Nephron (organoid): ENCODE results near the gene PHACTR1.
A peak's percentile ranks its signal among the peaks of the same experiment; 100 is the strongest.

ENCODE experiments used
- H3K27ac Mint-ChIP-seq, 3 experiments: 2 replicates each; pipeline ENCODE4 v1.8.0; 2020; ENCODE audit warnings: mixed read lengths in 3 of 3, mild to moderate bottlenecking in 2 of 3, moderate library complexity in 1 of 3
- H3K27me3 Mint-ChIP-seq: 2 replicates; pipeline ENCODE4 v1.8.0; 2021; ENCODE audit warnings: low read depth, mild to moderate bottlenecking, moderate library complexity, mixed read lengths
- H3K36me3 Mint-ChIP-seq: 2 replicates; pipeline ENCODE4 v1.8.0; 2020; ENCODE audit warnings: low read depth, mixed read lengths
- H3K4me1 Mint-ChIP-seq: 2 replicates; pipeline ENCODE4 v1.8.0; 2020; ENCODE audit warnings: mixed read lengths
- H3K4me3 Mint-ChIP-seq, 3 experiments: 2 replicates each; pipeline ENCODE4 v1.8.0; 2020; ENCODE audit warnings: mild to moderate bottlenecking in 3 of 3, mixed read lengths in 3 of 3, moderate library complexity in 2 of 3
- H3K9me3 Mint-ChIP-seq: 2 replicates; pipeline ENCODE4 v1.8.0; 2020; ENCODE audit warnings: mixed read lengths
- TF ChIP-seq, protein P1 (sequence below), 3 experiments: fragments of 200-600 bp; sonication (generic); IDR thresholded peaks; one replicate each; pipeline ENCODE4 v1.5.0; 2021; ENCODE audit warnings: antibody characterized with exemption in 3 of 3; ENCODE audit not compliant: unreplicated experiment in 3 of 3

The PHACTR1 gene

DNA sequence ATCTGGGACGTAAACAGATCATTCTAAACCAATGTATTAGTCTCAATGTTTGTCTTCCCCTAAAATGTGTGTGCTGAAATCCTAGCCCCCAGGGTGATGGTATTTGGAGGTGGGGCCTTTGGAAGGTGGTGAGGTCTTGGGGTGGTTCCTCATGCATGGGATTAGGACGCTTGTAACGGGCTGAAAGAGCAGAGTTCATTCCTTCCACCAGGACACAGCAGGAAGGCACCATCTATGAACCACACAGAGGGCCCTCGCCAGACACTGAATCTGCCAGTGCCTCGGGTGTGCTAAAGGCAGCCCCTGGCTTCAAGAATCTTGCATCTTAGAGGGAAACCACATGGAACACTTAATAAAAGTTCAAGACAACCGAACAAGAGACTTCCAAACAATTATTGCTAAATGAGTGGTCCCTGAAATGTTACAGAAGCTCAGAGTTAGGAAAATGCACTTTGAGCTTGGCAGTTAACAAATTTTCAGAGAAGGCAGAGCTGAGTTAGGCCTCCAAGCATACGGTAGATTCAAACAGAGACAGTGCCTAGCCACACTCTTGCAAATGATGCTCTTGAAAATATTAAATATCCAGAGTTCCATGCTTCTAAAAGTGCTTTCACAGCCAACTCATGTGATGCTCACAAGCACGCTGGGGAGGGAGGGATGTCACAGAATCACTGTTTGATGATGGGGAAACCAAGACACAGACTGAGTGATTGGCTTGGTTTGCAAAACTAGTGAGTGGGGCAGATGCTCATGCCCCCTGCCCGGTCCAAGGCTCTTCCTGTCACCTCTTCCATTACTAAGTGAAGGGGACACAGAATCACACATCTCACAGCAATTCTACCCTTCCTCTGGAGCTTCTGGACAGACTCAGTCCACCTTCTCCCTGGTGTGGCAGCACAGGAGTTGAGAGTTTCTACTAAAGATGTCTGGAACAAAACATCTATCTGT lies 584.4 kb downstream of the PHACTR1 start:
- Mint-ChIP-seq H3K27ac (no peak overlapping the region), H3K36me3 (peaks cover 83% of the 10 kb centered on the region), H3K4me1 (peaks cover 24% of the 10 kb centered on the region), H3K4me3 (no peak overlapping the region), H3K9me3 (no peaks in the 10 kb centered on the region), H3K27me3 (no peaks in the 10 kb centered on the region)
- TF ChIP-seq, protein P1, sequence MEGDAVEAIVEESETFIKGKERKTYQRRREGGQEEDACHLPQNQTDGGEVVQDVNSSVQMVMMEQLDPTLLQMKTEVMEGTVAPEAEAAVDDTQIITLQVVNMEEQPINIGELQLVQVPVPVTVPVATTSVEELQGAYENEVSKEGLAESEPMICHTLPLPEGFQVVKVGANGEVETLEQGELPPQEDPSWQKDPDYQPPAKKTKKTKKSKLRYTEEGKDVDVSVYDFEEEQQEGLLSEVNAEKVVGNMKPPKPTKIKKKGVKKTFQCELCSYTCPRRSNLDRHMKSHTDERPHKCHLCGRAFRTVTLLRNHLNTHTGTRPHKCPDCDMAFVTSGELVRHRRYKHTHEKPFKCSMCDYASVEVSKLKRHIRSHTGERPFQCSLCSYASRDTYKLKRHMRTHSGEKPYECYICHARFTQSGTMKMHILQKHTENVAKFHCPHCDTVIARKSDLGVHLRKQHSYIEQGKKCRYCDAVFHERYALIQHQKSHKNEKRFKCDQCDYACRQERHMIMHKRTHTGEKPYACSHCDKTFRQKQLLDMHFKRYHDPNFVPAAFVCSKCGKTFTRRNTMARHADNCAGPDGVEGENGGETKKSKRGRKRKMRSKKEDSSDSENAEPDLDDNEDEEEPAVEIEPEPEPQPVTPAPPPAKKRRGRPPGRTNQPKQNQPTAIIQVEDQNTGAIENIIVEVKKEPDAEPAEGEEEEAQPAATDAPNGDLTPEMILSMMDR (IDR thresholded peaks at IDR 0.05; ENCODE audit: unreplicated experiment in 3 of 3) = no peak

DNA sequence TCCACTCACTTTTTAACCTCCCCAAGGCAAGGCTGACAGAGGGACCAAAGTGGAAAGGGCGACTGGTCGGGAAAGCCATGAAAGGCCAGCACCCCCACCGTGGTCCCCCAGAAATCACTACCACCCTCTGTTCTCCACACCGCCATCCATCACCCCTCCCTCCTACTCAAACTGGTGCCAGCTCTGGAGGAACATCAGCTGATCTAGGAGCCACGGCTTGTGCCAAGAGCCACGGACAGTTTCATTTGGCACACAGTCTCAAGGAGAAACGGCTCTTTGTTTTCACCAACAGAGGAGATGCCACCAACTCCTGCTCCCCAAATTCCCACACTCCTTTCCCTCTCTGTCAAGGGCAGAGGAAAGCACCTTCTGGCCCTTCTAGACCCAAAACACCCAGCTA lies 585.7 kb downstream of the PHACTR1 start:
- Mint-ChIP-seq H3K27ac (peak overlapping the region in 1 of 3 experiments; percentile 73), H3K27me3 (no peaks in the 10 kb centered on the region), H3K4me1 (peaks cover 19% of the 10 kb centered on the region), H3K9me3 (no peaks in the 10 kb centered on the region), H3K4me3 (no peak overlapping the region), H3K36me3 (peaks cover 83% of the 10 kb centered on the region)
- TF ChIP-seq, protein P1 (IDR thresholded peaks at IDR 0.05; ENCODE audit: unreplicated experiment in 3 of 3) = no peak

DNA sequence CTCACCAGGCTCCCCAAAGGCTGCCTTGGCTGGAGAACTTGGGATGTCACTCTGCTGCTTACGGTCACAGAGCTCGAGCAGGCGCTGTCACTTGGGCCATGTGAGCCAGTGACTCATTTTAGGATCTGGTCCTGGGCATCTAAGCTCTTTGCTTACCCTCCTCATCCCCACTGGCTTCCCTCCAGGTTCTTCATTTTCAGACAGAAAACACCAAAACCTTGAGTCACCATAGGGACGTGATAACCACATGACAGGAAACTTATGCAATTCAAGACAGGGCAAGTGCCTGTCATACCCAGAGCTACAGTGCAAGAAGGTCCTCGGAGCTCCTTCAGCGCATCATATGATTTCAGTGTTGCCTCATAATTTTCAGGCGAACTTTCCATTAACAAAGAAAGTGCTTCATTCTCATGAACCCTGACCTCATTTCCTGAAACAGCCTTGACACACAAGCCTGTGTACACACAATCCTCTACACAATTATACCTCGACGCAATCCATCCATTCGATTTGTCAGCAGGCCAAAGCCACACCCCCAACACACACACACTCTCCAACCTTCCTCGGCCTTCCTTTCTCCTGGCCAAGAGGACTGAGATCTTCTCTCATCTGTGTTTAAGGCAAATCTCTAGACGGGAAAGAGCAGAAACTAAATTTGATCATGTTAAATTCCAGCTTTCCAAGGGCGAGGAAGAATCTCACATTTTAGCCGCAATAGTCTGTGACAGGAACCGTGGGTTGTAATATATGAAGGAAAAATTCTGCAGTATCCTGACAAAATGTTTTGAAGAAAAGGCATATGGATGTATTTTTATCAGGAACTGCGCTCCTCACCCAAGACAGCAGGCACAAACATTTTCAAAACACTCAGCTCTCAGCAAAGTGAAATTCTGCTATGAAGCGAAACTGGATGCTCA lies 586.4 kb downstream of the PHACTR1 start:
- Mint-ChIP-seq H3K36me3 (peaks cover 81% of the 10 kb centered on the region), H3K27ac (peak overlapping the region; percentile 58 to 77 (median 73)), H3K27me3 (no peaks in the 10 kb centered on the region), H3K9me3 (no peaks in the 10 kb centered on the region), H3K4me1 (peaks cover 19% of the 10 kb centered on the region), H3K4me3 (no peak overlapping the region)
- TF ChIP-seq, protein P1 (IDR thresholded peaks at IDR 0.05; ENCODE audit: unreplicated experiment in 3 of 3) = no peak

DNA sequence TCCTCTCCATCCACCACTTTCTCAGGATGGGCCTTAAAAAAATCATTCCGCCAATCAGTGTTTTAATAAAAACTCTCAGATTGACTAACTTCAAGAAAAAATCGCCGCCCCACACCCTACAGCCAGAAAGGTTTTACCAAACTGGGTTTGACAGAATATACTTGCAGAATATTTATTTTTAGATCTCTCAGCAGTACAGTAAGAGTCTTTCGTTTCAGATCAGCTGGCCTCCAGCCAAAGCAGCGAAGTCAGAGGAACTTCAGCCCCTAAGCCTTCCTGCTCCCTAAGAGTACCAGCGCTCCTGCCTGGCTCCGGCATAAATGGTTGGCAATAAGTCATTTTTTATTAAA lies 587.1 kb downstream of the PHACTR1 start:
- Mint-ChIP-seq H3K36me3 (peaks cover 81% of the 10 kb centered on the region), H3K27me3 (no peaks in the 10 kb centered on the region), H3K4me3 (peak overlapping the region in 2 of 3 experiments; percentile 21 to 30), H3K9me3 (no peaks in the 10 kb centered on the region), H3K27ac (peak overlapping the region; percentile 58 to 77 (median 73)), H3K4me1 (peaks cover 19% of the 10 kb centered on the region)
- TF ChIP-seq, protein P1 (IDR thresholded peaks at IDR 0.05; ENCODE audit: unreplicated experiment in 3 of 3) = no peak

DNA sequence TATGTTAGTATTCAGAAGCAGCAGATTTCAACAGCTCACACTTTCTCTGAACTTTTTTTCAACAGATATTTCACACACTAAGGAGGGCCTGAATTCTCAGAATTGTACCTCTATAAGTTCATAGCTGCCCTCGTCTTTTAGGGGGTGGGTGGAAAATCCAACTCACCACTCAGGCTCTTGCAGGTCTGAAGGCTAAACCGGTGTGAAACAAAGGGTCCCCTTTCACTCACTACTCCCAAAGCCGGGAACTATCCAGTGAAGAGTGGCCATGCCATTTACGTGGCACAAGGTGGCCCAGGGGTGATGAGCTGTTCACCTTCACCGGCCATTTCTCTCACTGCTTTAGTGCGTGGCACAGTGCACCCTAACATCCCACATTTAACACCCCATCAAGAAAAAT lies 587.5 kb downstream of the PHACTR1 start:
- H3K9me3 Mint-ChIP-seq = no peaks in the 10 kb centered on the region
- peaks cover 82% of the 10 kb centered on the region for H3K36me3 Mint-ChIP-seq
- TF ChIP-seq, protein P1 (IDR thresholded peaks at IDR 0.05; ENCODE audit: unreplicated experiment in 3 of 3) = no peak
- H3K4me1 Mint-ChIP-seq = peaks cover 19% of the 10 kb centered on the region
- H3K27ac Mint-ChIP-seq = peak overlapping the region; percentile 47 to 73 (median 61)
- H3K4me3 Mint-ChIP-seq = no peak overlapping the region
- H3K27me3 Mint-ChIP-seq = no peaks in the 10 kb centered on the region
